Neural crest cell (in vitro differentiated cells): Measurements from ENCODE around the gene GMPS. TPM values are rescaled to one million over a fixed set of nuclear protein-coding genes. Genes with fewer than 3 reads are reported as not detected.

Experiments used
- DNase-seq: peaks from one replicate; pipeline ENCODE4 v3.0.0; 2021; ENCODE audit warnings: low read depth, mixed read lengths, low spot score
- H3K27ac Mint-ChIP-seq: one replicate; pipeline ENCODE4 v1.8.0; 2021; ENCODE audit warnings: mild to moderate bottlenecking, mixed read lengths; ENCODE audit not compliant: unreplicated experiment
- H3K27me3 Mint-ChIP-seq: 2 replicates; pipeline ENCODE4 v1.8.0; 2021; ENCODE audit warnings: low read depth, mild to moderate bottlenecking, mixed read lengths
- H3K36me3 Mint-ChIP-seq: 2 replicates; pipeline ENCODE4 v1.8.0; 2021; ENCODE audit warnings: low read depth, mild to moderate bottlenecking, mixed read lengths
- H3K4me1 Mint-ChIP-seq: 2 replicates; pipeline ENCODE4 v1.8.0; 2021; ENCODE audit warnings: mixed read lengths
- H3K4me3 Mint-ChIP-seq: one replicate; pipeline ENCODE4 v1.8.0; 2021; ENCODE audit warnings: mild to moderate bottlenecking, mixed read lengths
- H3K9me3 Mint-ChIP-seq: 2 replicates; pipeline ENCODE4 v1.8.0; 2021; ENCODE audit warnings: mixed read lengths
- CTCF ChIP-seq: fragments of 200-600 bp; sonication (generic); conservative IDR thresholded peaks from 2 replicates; pipeline ENCODE4 v1.5.0; 2021; ENCODE audit warnings: antibody characterized with exemption, mild to moderate bottlenecking
- total RNA-seq: library from RNA; stranded (reverse); gene quantifications from 2 replicates; pipeline ENCODE4 v1.2.1, GENCODE V29; 2021

Gene GMPS
- total RNA-seq, 1 donor from 2014 or later = 129 TPM

- peak overlapping the region; percentile 98 for H3K4me3 Mint-ChIP-seq
- peak; percentile 43 for DNase-seq
- no peak for TF ChIP-seq CTCF
- H3K36me3 Mint-ChIP-seq = no peaks in the 10 kb centered on the region
- H3K9me3 Mint-ChIP-seq = no peaks in the 10 kb centered on the region
- H3K27me3 Mint-ChIP-seq = no peaks in the 10 kb centered on the region
- peak overlapping the region; percentile 99 for H3K27ac Mint-ChIP-seq
- H3K4me1 Mint-ChIP-seq = peaks cover 33% of the 10 kb centered on the region
Observed at GRCh38 chr3:155870945-155871745, 695 bp downstream of the GMPS start.

GRCh38 chr3:155871746-155872158, 1.3 kb downstream of the GMPS start:
- H3K4me3 Mint-ChIP-seq = peak overlapping the region; percentile 98
- H3K9me3 Mint-ChIP-seq = no peaks in the 10 kb centered on the region
- H3K4me1 Mint-ChIP-seq = peaks cover 36% of the 10 kb centered on the region

GRCh38 chr3:155872904-155873646, 2.6 kb downstream of the GMPS start:
- H3K27ac Mint-ChIP-seq = no peak overlapping the region
- no peak for DNase-seq
- peaks cover 3% of the 10 kb centered on the region for H3K36me3 Mint-ChIP-seq
- TF ChIP-seq CTCF = no peak
- H3K27me3 Mint-ChIP-seq = no peaks in the 10 kb centered on the region
- H3K4me1 Mint-ChIP-seq = peaks cover 47% of the 10 kb centered on the region
- peak overlapping the region; percentile 98 for H3K4me3 Mint-ChIP-seq
- H3K9me3 Mint-ChIP-seq = no peaks in the 10 kb centered on the region

More at GRCh38 chr3:155871746-155872158, 1.3 kb downstream of the GMPS start:
- DNase-seq = no peak
- no peak for TF ChIP-seq CTCF
- Mint-ChIP-seq H3K27ac (peak overlapping the region; percentile 99), H3K27me3 (no peaks in the 10 kb centered on the region), H3K36me3 (no peaks in the 10 kb centered on the region)

GRCh38 chr3:155876037-155876436, 5.6 kb downstream of the GMPS start:
- Mint-ChIP-seq H3K27ac (no peak overlapping the region), H3K9me3 (no peaks in the 10 kb centered on the region), H3K4me3 (peak overlapping the region; percentile 11), H3K27me3 (no peaks in the 10 kb centered on the region), H3K36me3 (peaks cover 3% of the 10 kb centered on the region), H3K4me1 (peaks cover 51% of the 10 kb centered on the region)
- no peak for TF ChIP-seq CTCF
- DNase-seq = no peak

- Mint-ChIP-seq H3K9me3 (no peaks in the 10 kb centered on the region), H3K27me3 (no peaks in the 10 kb centered on the region), H3K4me3 (peak overlapping the region; percentile 11), H3K27ac (no peak overlapping the region), H3K4me1 (peaks cover 51% of the 10 kb centered on the region), H3K36me3 (peaks cover 3% of the 10 kb centered on the region)
- no peak for DNase-seq
- TF ChIP-seq CTCF = no peak
Observed at GRCh38 chr3:155876503-155876902, 6.1 kb downstream of the GMPS start.
